Islet of Langerhans (tissue), 1 donor: Measurements from ENCODE around the gene DPP7.

Experiments
- FAIRE-seq: peaks from one replicate; lab custom pipeline; 2011; peaks lifted over from hg19 to GRCh38; lab: Jason Lieb, UNC

DPP7 gene

GRCh38 chr9:137086531-137087408, 27.8 kb downstream of the DPP7 start, which contains the start of gene MAN1B1:
MAN1B1 (plus strand) TSS chr9:137086985; CDS start chr9:137087000, 15 bp downstream.
- FAIRE-seq, result peak; percentile 30

- no peak for FAIRE-seq
These were observed 28.5 kb downstream of the DPP7 start for GRCh38 chr9:137085920-137086530.

DNA sequence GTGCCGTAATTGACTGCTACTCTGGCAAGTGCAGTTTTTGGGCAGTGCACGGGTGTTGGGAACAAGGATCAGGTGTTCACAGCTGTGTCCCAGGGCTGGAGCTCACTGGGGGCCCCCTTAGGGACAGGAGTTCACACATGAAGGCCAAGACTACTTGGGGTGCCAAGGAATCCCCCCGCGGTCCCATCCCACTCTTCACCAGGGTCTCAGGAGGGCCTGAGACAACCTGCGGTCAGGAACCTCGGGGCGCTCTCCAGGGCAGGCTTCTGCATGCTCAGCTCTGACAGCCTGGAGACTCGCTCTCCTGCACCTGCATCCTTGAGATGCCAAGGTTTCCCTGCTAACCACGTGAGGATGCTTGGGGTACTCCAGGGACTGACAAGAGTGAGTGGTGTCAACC, 30.0 kb downstream of the DPP7 start:
- FAIRE-seq, result no peak

- FAIRE-seq, result no peak
These were observed 31.0 kb downstream of the DPP7 start for GRCh38 chr9:137083394-137084004.

- FAIRE-seq, result no peak
These were observed 31.6 kb downstream of the DPP7 start for GRCh38 chr9:137082925-137083290.

DNA sequence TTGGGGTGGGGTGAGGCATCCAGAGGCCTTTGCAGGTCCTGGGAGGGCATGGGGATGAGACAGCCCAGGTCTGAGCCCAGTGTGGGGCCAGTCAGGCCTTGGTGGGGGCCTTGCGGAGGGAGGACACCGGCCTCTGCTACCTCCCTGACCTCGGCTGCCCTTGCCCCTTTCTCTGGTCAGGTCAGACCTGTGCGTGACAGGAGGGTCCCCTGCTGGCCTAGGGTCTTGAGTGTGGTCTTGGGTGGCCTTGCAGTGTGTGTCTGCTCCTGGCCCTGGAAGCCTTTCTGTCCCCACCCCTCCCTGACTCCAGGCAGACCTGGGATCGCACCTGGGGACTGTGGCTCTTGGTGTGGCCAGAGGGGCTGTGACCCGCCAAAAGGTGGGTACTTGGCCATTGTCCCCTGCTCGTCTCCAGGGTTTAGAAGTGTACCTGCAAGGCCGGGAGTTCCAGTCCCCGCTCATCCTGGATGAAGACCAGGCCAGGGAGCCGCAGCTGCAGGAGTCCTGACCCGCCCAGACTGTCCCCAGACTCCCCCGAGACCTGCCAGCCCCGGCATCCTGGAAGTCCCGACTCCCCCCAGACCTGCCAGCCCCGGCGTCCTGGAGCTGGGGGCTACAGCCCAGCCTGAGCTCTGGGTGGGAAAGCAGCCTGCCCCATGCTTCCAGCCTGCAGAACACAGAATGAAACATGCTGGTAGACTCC, 32.2 kb downstream of the DPP7 start:
- FAIRE-seq, result no peak

DNA sequence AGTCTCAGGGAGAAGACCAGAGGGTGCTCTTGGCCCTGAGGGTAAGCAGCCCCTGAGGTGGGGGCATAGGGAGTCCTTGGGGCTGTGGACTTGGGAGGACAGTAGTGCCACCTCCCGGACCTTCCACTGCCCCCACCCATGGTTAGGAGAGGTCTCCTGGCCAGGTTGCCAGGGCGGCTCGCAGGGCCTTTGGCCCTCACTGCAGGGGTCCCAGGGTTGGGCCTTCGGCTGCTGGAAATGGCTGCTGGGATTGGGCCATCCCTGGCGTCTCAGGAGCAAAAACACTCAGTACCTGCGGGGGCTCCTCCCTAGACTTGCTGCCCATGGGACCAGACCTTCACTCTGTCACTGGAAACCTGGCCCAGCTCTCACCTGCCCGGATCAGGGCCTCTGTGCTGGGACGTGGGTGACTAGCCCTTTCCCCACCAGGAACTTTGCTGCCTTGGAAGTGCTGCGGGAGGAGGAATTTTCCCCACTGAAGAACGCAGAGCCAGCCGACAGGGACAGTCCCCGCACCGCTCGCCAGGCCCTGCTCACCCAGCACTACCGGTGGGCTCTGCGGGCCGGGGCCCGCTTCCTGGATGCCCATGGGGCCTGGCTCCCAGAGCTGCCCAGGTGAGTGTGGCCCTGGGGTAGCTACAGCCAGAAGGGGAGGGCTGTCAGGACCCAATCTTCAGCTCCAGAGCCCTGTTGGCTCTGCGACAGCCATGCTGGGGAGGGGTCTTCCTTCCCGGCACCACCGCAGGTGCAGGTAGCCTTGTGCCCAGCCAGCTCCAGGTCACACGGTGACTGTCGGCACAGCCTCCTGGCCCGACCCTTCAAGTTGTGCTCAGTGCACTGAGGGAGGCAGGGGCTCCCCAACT, 34.0 kb downstream of the DPP7 start:
- FAIRE-seq, result no peak

DNA sequence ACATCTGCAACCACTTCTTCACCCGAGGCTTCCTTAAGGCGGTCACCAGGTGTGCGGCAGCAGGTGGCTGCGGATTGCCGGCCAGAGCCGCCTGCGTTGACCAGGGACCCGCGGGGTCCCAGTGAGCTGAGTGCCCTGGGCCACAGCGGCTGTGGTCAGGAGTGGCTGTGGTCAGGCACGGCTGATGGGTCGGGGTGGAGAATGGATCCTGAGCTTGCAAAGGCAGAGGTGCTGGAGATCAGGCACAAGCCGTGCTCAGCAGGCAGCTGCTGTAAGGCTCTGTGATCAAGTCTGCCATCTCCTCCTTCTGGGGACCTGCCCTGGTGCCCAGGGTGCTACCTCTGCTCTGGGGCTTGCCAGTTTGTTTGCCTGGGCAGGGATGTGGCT, 35.1 kb downstream of the DPP7 start:
- FAIRE-seq, result no peak

GRCh38 chr9:137078701-137079400, 35.7 kb downstream of the DPP7 start:
- FAIRE-seq, result no peak

DNA sequence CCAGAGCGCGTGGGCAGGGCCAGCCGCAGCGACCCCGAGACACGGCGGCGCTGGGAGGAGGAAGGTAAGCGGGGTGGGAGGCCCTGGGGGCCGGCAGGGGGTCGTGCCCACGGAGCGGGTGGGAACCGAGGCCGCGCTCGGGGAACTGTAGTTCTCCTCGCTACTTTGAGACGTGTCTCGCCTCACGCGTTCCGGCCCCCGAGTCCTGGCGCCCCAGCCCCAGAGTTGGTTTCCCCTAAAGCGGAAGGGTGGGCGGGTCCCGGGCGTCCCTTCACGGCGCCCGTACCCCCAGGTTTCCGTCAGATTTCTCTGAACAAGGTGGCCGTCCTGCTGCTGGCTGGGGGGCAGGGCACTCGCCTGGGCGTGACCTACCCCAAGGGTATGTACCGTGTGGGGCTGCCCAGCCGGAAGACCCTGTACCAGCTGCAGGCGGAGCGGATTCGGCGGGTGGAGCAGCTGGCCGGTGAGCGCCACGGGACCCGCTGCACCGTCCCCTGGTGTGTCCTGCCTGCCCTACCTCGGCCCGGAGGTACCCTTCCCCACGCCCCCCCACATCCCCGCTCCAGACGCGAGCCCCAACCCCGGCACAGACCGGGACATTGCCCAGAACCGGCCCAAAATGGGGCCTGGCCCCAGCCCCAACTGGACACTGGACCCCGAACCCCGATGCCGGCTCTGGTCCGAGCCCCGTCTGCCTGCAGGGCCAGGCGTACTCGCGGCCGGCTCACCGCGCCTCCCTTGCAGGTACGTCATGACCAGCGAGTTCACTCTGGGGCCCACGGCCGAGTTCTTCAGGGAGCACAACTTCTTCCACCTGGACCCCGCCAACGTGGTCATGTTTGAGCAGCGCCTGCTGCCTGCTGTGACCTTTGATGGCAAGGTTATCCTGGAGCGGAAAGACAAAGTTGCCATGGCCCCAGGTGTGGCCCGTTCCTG, 36.5 kb downstream of the DPP7 start:
- FAIRE-seq, result no peak

DNA sequence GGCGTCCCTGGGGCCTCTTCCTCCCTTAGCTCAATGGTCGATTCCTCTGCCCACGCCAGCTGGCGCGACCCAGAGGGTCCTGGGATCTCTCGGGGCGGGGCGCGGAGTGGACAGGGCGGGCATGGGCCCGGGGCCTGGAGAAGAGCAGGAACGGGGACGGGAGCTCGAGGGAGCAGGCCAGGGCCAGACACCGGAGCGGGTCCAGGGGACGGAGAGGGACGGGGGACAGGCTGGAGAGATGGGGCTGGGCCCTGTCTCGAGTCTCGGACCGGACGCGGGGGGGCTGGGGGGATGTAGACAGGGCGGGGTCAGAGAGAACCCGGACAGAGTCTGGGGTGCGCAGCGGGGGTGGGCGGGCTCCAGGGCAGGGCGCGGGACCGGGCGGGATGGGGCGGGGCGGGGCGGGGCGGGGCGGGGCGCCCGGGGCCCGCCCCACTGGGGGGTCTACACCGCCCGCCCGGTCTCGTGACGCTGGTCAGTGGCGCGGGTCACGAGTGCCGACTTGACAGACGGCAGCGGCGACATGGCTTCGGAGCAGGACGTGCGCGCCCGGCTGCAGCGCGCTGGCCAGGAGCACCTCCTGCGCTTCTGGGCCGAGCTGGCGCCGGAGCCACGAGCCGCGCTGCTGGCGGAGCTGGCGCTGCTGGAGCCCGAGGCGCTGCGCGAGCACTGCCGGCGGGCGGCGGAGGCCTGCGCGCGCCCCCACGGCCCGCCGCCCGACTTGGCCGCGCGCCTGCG, 37.4 kb downstream of the DPP7 start, which contains the start of gene UAP1L1:
Gene UAP1L1 (plus strand): TSS at position 508 of the 738 bp plus-strand sequence. CDS start 16 bp downstream, at position 524.
- no peak for FAIRE-seq

DNA sequence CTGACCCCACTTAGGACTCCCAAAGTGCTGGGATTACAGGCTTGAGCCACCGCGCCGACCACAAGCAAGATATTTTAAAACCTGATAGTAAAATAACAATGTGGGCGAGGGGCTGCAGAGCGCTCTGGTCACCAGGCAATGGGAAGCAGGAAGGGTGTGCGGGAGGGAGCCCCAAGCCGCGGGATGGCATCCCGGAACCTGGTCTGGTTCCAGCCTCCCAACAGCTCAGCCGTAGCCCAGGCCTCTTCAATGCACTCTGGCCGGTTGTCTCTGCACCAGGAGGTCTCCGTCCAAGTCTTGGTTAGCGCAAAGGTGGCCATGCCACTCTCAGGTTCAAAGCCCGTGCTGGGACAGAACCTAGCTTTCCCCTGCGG, 37.9 kb downstream of the DPP7 start:
- FAIRE-seq, result no peak

DNA sequence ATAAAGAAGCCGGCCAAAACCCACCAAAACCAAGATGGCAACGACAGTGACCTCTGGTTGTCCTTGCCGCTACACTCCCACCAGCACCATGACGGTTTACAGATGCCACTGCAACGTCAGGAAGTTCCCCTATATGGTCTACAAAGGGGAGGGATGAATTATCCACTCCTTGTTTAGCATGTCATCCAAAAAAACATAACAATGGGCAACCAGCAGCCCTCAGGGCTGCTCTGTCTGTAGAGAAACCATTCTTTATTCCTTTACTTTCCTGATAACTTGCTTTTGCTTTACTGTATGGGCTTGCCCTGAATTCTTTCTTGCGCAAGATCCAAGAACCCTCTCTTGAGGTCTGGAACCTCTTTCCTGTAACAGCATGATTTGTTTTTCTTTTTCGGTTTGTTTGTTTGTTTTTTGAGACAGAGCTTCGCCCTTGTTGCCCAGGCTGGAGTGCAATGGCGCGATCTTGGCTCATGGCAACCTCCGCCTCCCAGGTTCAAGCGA, 39.2 kb downstream of the DPP7 start:
- no peak for FAIRE-seq

DNA sequence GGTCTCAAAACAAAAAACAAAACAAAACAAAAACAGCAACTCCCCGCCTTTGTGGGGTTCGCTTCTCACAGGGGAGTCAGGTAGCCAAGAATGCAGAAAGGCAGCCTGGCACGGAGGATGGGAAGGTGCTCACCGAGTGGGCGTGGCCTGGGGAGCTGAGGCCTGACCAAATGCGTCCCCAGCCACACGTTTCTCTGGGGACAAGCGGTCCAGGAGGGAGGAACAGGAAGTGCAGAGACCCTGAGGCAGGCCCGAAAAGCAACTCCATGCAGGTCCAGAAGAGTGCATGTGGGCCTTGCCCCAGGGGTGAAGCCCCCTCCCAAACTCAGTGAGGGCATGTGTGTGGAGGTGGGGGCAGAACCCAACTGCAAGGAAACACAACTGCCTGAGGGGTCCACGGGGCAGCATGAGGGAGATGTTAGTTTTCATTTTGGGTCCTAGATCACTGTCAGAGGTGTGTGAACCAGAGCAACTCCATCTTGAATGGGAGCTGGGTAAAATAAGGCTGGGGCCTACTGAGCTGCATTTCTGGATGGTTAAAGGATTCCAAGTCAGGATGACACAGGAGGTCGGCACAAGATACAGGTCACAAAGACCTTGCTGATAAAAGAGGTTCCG, 39.8 kb downstream of the DPP7 start:
- FAIRE-seq, result no peak

- no peak for FAIRE-seq
These were observed 40.5 kb downstream of the DPP7 start for GRCh38 chr9:137073992-137074399.

- no peak for FAIRE-seq
These were observed 43.3 kb downstream of the DPP7 start for GRCh38 chr9:137071282-137071681.

GRCh38 chr9:137070906-137071275, 43.6 kb downstream of the DPP7 start:
- FAIRE-seq, result no peak

DNA sequence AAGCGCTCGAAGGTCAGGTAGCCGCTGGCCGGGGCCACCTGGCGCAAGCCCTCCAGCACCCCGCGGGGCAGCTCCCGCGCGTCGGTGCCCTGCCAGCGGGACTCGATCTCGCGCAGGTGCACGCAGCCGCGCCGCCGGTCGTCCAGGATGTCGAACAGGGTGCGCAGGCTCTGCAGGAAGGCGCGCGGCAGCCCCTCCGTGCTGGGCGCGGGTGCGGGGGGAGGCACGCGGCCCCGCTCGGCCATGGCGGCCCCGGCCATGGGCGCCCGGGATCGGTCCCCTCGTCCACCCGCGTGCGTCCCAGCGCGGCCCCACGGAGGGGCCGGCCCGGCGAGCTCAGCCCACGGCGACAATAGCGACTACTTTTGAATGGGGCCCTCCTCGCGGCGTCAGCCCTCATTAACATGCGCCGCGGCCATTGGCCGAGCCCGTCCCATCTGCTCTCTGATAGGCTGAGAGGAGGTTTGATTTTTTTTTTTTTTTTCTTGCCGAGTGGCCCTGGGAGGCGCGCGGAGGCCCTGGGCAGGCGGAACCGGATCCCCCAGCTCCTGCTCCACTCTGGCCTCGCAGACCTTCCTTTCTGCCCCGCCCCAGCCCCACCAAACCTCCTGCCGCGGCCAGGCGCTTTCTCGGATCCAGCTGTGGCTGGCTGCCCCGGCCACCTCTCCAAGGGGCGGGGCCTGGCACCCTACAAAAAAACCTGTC, 44.2 kb downstream of the DPP7 start, which contains the start of gene SAPCD2:
Gene SAPCD2 (minus strand): TSS at position 357 of the 705 bp plus-strand sequence. CDS start 97 bp downstream, at position 260.
- FAIRE-seq, result peak; percentile 95
